ENCODE measurements around the gene IMPG2.

Gene IMPG2

GRCh38 chr3:101279162-101279561 lies 41.2 kb downstream of the IMPG2 start:
- no peak overlapping the region for H3K27ac ChIP-seq (ENCODE audit: insufficient read depth, low read length, poor library complexity, severe bottlenecking)
- no peaks in the 10 kb centered on the region for H3K9me3 ChIP-seq (ENCODE audit: control insufficient read depth, low read length)
- H3K27me3 ChIP-seq (replicated peaks; ENCODE audit: control insufficient read depth, insufficient read depth, low read length, poor library complexity, severe bottlenecking): no peaks in the 10 kb centered on the region
- DNase-seq: no peak
- H3K4me3 ChIP-seq (ENCODE audit: insufficient read depth, low read depth, low read length, poor library complexity, severe bottlenecking): no peak overlapping the region
- no peaks in the 10 kb centered on the region for H3K4me1 ChIP-seq (ENCODE audit: control insufficient read depth, insufficient read depth, low read length, poor library complexity, severe bottlenecking)
- H3K36me3 ChIP-seq (ENCODE audit: control insufficient read depth, insufficient read depth, low read length): no peaks in the 10 kb centered on the region

- no peak for DNase-seq
- H3K36me3 ChIP-seq (ENCODE audit: control insufficient read depth, insufficient read depth, low read length): no peaks in the 10 kb centered on the region
- no peak overlapping the region for H3K27ac ChIP-seq (ENCODE audit: insufficient read depth, low read length, poor library complexity, severe bottlenecking)
- no peaks in the 10 kb centered on the region for H3K27me3 ChIP-seq (replicated peaks; ENCODE audit: control insufficient read depth, insufficient read depth, low read length, poor library complexity, severe bottlenecking)
- no peaks in the 10 kb centered on the region for H3K4me1 ChIP-seq (ENCODE audit: control insufficient read depth, insufficient read depth, low read length, poor library complexity, severe bottlenecking)
- no peak overlapping the region for H3K4me3 ChIP-seq (ENCODE audit: insufficient read depth, low read depth, low read length, poor library complexity, severe bottlenecking)
- no peaks in the 10 kb centered on the region for H3K9me3 ChIP-seq (ENCODE audit: control insufficient read depth, low read length)
These were observed 41.6 kb downstream of the IMPG2 start for GRCh38 chr3:101278727-101279126.

GRCh38 chr3:101273608-101274007 lies 46.8 kb downstream of the IMPG2 start:
- Histone ChIP-seq H3K4me3 (ENCODE audit: insufficient read depth, low read depth, low read length, poor library complexity, severe bottlenecking) (no peak overlapping the region), H3K27me3 (replicated peaks; ENCODE audit: control insufficient read depth, insufficient read depth, low read length, poor library complexity, severe bottlenecking) (no peaks in the 10 kb centered on the region), H3K4me1 (ENCODE audit: control insufficient read depth, insufficient read depth, low read length, poor library complexity, severe bottlenecking) (no peaks in the 10 kb centered on the region), H3K36me3 (ENCODE audit: control insufficient read depth, insufficient read depth, low read length) (no peaks in the 10 kb centered on the region), H3K9me3 (ENCODE audit: control insufficient read depth, low read length) (no peaks in the 10 kb centered on the region), H3K27ac (ENCODE audit: insufficient read depth, low read length, poor library complexity, severe bottlenecking) (no peak overlapping the region)
- no peak for DNase-seq

GRCh38 chr3:101273156-101273555 lies 47.2 kb downstream of the IMPG2 start:
- Histone ChIP-seq H3K4me1 (ENCODE audit: control insufficient read depth, insufficient read depth, low read length, poor library complexity, severe bottlenecking) (no peaks in the 10 kb centered on the region), H3K9me3 (ENCODE audit: control insufficient read depth, low read length) (no peaks in the 10 kb centered on the region)
- no peak for DNase-seq

GRCh38 chr3:101271728-101272127 lies 48.6 kb downstream of the IMPG2 start:
- no peaks in the 10 kb centered on the region for H3K4me1 ChIP-seq (ENCODE audit: control insufficient read depth, insufficient read depth, low read length, poor library complexity, severe bottlenecking)
- no peak overlapping the region for H3K27ac ChIP-seq (ENCODE audit: insufficient read depth, low read length, poor library complexity, severe bottlenecking)
- no peak for DNase-seq
- no peaks in the 10 kb centered on the region for H3K9me3 ChIP-seq (ENCODE audit: control insufficient read depth, low read length)
- no peak overlapping the region for H3K4me3 ChIP-seq (ENCODE audit: insufficient read depth, low read depth, low read length, poor library complexity, severe bottlenecking)
- no peaks in the 10 kb centered on the region for H3K36me3 ChIP-seq (ENCODE audit: control insufficient read depth, insufficient read depth, low read length)
- no peaks in the 10 kb centered on the region for H3K27me3 ChIP-seq (replicated peaks; ENCODE audit: control insufficient read depth, insufficient read depth, low read length, poor library complexity, severe bottlenecking)

More at GRCh38 chr3:101273156-101273555, 47.2 kb downstream of the IMPG2 start:
- H3K36me3 ChIP-seq (ENCODE audit: control insufficient read depth, insufficient read depth, low read length): no peaks in the 10 kb centered on the region
- no peaks in the 10 kb centered on the region for H3K27me3 ChIP-seq (replicated peaks; ENCODE audit: control insufficient read depth, insufficient read depth, low read length, poor library complexity, severe bottlenecking)
- H3K4me3 ChIP-seq (ENCODE audit: insufficient read depth, low read depth, low read length, poor library complexity, severe bottlenecking): no peak overlapping the region
- no peak overlapping the region for H3K27ac ChIP-seq (ENCODE audit: insufficient read depth, low read length, poor library complexity, severe bottlenecking)

- no peak for DNase-seq
- Histone ChIP-seq H3K9me3 (ENCODE audit: control insufficient read depth, low read length) (no peaks in the 10 kb centered on the region), H3K27ac (ENCODE audit: insufficient read depth, low read length, poor library complexity, severe bottlenecking) (no peak overlapping the region), H3K4me1 (ENCODE audit: control insufficient read depth, insufficient read depth, low read length, poor library complexity, severe bottlenecking) (no peaks in the 10 kb centered on the region), H3K4me3 (ENCODE audit: insufficient read depth, low read depth, low read length, poor library complexity, severe bottlenecking) (no peak overlapping the region), H3K36me3 (ENCODE audit: control insufficient read depth, insufficient read depth, low read length) (no peaks in the 10 kb centered on the region), H3K27me3 (replicated peaks; ENCODE audit: control insufficient read depth, insufficient read depth, low read length, poor library complexity, severe bottlenecking) (no peaks in the 10 kb centered on the region)
These were observed 50.2 kb downstream of the IMPG2 start for GRCh38 chr3:101270149-101270548.

GRCh38 chr3:101268971-101269671 lies 51.3 kb downstream of the IMPG2 start:
- Histone ChIP-seq H3K36me3 (ENCODE audit: control insufficient read depth, insufficient read depth, low read length) (no peaks in the 10 kb centered on the region), H3K9me3 (ENCODE audit: control insufficient read depth, low read length) (no peaks in the 10 kb centered on the region), H3K4me1 (ENCODE audit: control insufficient read depth, insufficient read depth, low read length, poor library complexity, severe bottlenecking) (no peaks in the 10 kb centered on the region), H3K27ac (ENCODE audit: insufficient read depth, low read length, poor library complexity, severe bottlenecking) (no peak overlapping the region), H3K27me3 (replicated peaks; ENCODE audit: control insufficient read depth, insufficient read depth, low read length, poor library complexity, severe bottlenecking) (no peaks in the 10 kb centered on the region), H3K4me3 (ENCODE audit: insufficient read depth, low read depth, low read length, poor library complexity, severe bottlenecking) (no peak overlapping the region)
- no peak for DNase-seq

- no peak for DNase-seq
- Histone ChIP-seq H3K4me1 (ENCODE audit: control insufficient read depth, insufficient read depth, low read length, poor library complexity, severe bottlenecking) (no peaks in the 10 kb centered on the region), H3K4me3 (ENCODE audit: insufficient read depth, low read depth, low read length, poor library complexity, severe bottlenecking) (no peak overlapping the region), H3K9me3 (ENCODE audit: control insufficient read depth, low read length) (no peaks in the 10 kb centered on the region), H3K27ac (ENCODE audit: insufficient read depth, low read length, poor library complexity, severe bottlenecking) (no peak overlapping the region), H3K36me3 (ENCODE audit: control insufficient read depth, insufficient read depth, low read length) (no peaks in the 10 kb centered on the region), H3K27me3 (replicated peaks; ENCODE audit: control insufficient read depth, insufficient read depth, low read length, poor library complexity, severe bottlenecking) (no peaks in the 10 kb centered on the region)
These were observed 52.2 kb downstream of the IMPG2 start for GRCh38 chr3:101268141-101268540.

GRCh38 chr3:101266566-101266965 lies 53.8 kb downstream of the IMPG2 start:
- Histone ChIP-seq H3K27me3 (replicated peaks; ENCODE audit: control insufficient read depth, insufficient read depth, low read length, poor library complexity, severe bottlenecking) (no peaks in the 10 kb centered on the region), H3K9me3 (ENCODE audit: control insufficient read depth, low read length) (no peaks in the 10 kb centered on the region), H3K36me3 (ENCODE audit: control insufficient read depth, insufficient read depth, low read length) (no peaks in the 10 kb centered on the region), H3K27ac (ENCODE audit: insufficient read depth, low read length, poor library complexity, severe bottlenecking) (no peak overlapping the region), H3K4me1 (ENCODE audit: control insufficient read depth, insufficient read depth, low read length, poor library complexity, severe bottlenecking) (no peaks in the 10 kb centered on the region), H3K4me3 (ENCODE audit: insufficient read depth, low read depth, low read length, poor library complexity, severe bottlenecking) (no peak overlapping the region)
- no peak for DNase-seq

GRCh38 chr3:101266071-101266470 lies 54.3 kb downstream of the IMPG2 start:
- no peaks in the 10 kb centered on the region for H3K36me3 ChIP-seq (ENCODE audit: control insufficient read depth, insufficient read depth, low read length)
- DNase-seq: no peak
- H3K27me3 ChIP-seq (replicated peaks; ENCODE audit: control insufficient read depth, insufficient read depth, low read length, poor library complexity, severe bottlenecking): no peaks in the 10 kb centered on the region
- H3K9me3 ChIP-seq (ENCODE audit: control insufficient read depth, low read length): no peaks in the 10 kb centered on the region
- no peak overlapping the region for H3K4me3 ChIP-seq (ENCODE audit: insufficient read depth, low read depth, low read length, poor library complexity, severe bottlenecking)
- no peaks in the 10 kb centered on the region for H3K4me1 ChIP-seq (ENCODE audit: control insufficient read depth, insufficient read depth, low read length, poor library complexity, severe bottlenecking)
- no peak overlapping the region for H3K27ac ChIP-seq (ENCODE audit: insufficient read depth, low read length, poor library complexity, severe bottlenecking)

All from effector memory CD4-positive, alpha-beta T cell (primary cell).